Ovary (tissue), 3 donors: ENCODE measurements around the gene ARL17B.
"Not testable (repeated sequence)": the region's sequence is repeated elsewhere in the genome, so short reads cannot be mapped to it uniquely, and the experiment has no call there.

ENCODE experiments used
- EP300 ChIP-seq: sonication (generic); formaldehyde crosslinking; IDR thresholded peaks from one replicate; pipeline ENCODE4 v1.6.1; 2017; ENCODE audit warnings: antibody characterized with exemption
- TF ChIP-seq, protein P1 (sequence below), 3 donors: fragments of 450-650 bp in 2 of 3; fragments of 200-600 bp in 1 of 3; IDR thresholded peaks; one replicate each; pipeline versions ENCODE4 v1.5.1 to v1.8.0; 2016 to 2022; ENCODE audit warnings: antibody characterized with exemption in 3 of 3, mild to moderate bottlenecking in 1 of 3
- donor health status: DM: no; HTN: no; CAD: no.

DNA sequence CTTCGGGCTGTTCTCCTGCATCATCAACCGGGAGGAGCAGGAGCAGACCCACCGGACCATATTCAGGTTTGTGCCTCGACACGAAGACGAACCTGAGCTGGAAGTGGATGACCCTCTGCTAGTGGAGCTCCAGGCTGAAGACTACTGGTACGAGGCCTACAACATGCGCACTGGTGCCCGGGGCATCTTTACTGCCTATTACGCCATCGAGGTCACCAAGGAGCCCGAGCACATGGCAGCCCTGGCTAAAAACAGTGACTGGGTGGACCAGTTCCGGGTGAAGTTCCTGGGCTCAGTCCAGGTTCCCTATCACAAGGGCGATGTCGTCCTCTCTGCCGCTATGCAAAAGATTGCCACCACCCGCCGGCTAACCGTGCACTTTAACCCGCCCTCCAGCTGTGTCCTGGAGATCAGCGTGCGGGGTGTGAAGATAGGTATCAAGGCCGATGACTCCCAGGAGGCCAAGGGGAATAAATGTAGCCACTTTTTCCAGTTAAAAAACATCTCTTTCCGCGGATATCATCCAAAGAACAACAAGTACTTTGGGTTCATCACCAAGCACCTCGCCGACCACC, 117.1 kb downstream of the ARL17B start:
- TF ChIP-seq, protein P1, sequence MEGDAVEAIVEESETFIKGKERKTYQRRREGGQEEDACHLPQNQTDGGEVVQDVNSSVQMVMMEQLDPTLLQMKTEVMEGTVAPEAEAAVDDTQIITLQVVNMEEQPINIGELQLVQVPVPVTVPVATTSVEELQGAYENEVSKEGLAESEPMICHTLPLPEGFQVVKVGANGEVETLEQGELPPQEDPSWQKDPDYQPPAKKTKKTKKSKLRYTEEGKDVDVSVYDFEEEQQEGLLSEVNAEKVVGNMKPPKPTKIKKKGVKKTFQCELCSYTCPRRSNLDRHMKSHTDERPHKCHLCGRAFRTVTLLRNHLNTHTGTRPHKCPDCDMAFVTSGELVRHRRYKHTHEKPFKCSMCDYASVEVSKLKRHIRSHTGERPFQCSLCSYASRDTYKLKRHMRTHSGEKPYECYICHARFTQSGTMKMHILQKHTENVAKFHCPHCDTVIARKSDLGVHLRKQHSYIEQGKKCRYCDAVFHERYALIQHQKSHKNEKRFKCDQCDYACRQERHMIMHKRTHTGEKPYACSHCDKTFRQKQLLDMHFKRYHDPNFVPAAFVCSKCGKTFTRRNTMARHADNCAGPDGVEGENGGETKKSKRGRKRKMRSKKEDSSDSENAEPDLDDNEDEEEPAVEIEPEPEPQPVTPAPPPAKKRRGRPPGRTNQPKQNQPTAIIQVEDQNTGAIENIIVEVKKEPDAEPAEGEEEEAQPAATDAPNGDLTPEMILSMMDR (IDR thresholded peaks at IDR 0.05) = not testable (repeated sequence)
- not testable (repeated sequence) for TF ChIP-seq EP300
